MM.1S (cell line): ENCODE results near the gene GJA4.

Experiments
- DNase-seq: peaks from one replicate; pipeline ENCODE4 v3.0.0-alpha.2; 2015
- H2AFZ ChIP-seq: fragments of 300-600 bp; sonication (generic); 2 replicates; pipeline ENCODE4 v1.6.0; 2016; ENCODE audit warnings: antibody characterized with exemption, low read length
- H3F3A ChIP-seq: fragments of 300-600 bp; sonication (generic); 2 replicates; pipeline ENCODE4 v1.6.1; 2016; ENCODE audit warnings: mild to moderate bottlenecking, antibody characterized with exemption, low read length, moderate library complexity, mixed read lengths; ENCODE audit not compliant: insufficient read depth
- H3K27ac ChIP-seq: fragments of 300-600 bp; sonication (generic); 2 replicates; pipeline ENCODE4 v1.5.1; 2016; ENCODE audit warnings: mild to moderate bottlenecking, low read length
- H3K27me3 ChIP-seq: fragments of 300-600 bp; sonication (generic); replicated peaks from 2 replicates; pipeline ENCODE4 v1.6.0; 2016; ENCODE audit warnings: low read length; ENCODE audit not compliant: insufficient read depth
- H3K36me3 ChIP-seq: fragments of 300-600 bp; sonication (generic); replicated peaks from 2 replicates; pipeline ENCODE4 v1.6.1; 2016; ENCODE audit warnings: mild to moderate bottlenecking, low read length, mixed read lengths; ENCODE audit not compliant: insufficient read depth
- H3K4me1 ChIP-seq: fragments of 300-600 bp; sonication (generic); 2 replicates; pipeline ENCODE4 v1.6.1; 2016; ENCODE audit warnings: low read length, mixed read lengths
- H3K4me2 ChIP-seq: fragments of 300-600 bp; sonication (generic); 2 replicates; pipeline ENCODE4 v1.6.0; 2016; ENCODE audit warnings: low read depth, low read length
- H3K4me3 ChIP-seq: fragments of 300-600 bp; sonication (generic); 2 replicates; pipeline ENCODE4 v1.5.1; 2016; ENCODE audit warnings: low read length, mixed read lengths
- H3K79me2 ChIP-seq: fragments of 300-600 bp; sonication (generic); 2 replicates; pipeline ENCODE4 v1.6.1; 2016; ENCODE audit warnings: mixed run types, low read length, mixed read lengths
- H3K9ac ChIP-seq: fragments of 300-600 bp; sonication (generic); 2 replicates; pipeline ENCODE4 v1.6.1; 2016; ENCODE audit warnings: low read length, mixed read lengths
- H3K9me2 ChIP-seq: fragments of 300-600 bp; sonication (generic); replicated peaks from 2 replicates; pipeline ENCODE4 v1.6.1; 2016; ENCODE audit warnings: mild to moderate bottlenecking, low read length, mixed read lengths; ENCODE audit not compliant: insufficient read depth
- H3K9me3 ChIP-seq: fragments of 300-600 bp; sonication (generic); replicated peaks from 2 replicates; pipeline ENCODE4 v1.6.1; 2016; ENCODE audit warnings: mild to moderate bottlenecking, low read length, mixed read lengths; ENCODE audit not compliant: insufficient read depth
- H4K20me1 ChIP-seq: fragments of 300-600 bp; sonication (generic); 2 replicates; pipeline ENCODE4 v1.6.1; 2016; ENCODE audit warnings: mild to moderate bottlenecking, low read length, moderate library complexity, mixed read lengths; ENCODE audit not compliant: insufficient read depth
- EZH2 ChIP-seq: fragments of 300-600 bp; sonication (generic); optimal IDR thresholded peaks from 2 replicates; pipeline ENCODE3; 2017; ENCODE audit warnings: low read depth, mild to moderate bottlenecking, antibody characterized with exemption, low read length, mixed read lengths
- EZH2phosphoT487 ChIP-seq: fragments of 300-600 bp; sonication (generic); IDR thresholded peaks from 2 replicates; pipeline ENCODE4 v1.6.1; 2018; ENCODE audit warnings: antibody characterized with exemption, low read length
- TF ChIP-seq, protein P1 (sequence below): fragments of 300-600 bp; sonication (generic); IDR thresholded peaks from 2 replicates; pipeline ENCODE4 v1.5.1; 2016; ENCODE audit warnings: antibody characterized with exemption, low read length, mixed read lengths

The GJA4 gene

DNA sequence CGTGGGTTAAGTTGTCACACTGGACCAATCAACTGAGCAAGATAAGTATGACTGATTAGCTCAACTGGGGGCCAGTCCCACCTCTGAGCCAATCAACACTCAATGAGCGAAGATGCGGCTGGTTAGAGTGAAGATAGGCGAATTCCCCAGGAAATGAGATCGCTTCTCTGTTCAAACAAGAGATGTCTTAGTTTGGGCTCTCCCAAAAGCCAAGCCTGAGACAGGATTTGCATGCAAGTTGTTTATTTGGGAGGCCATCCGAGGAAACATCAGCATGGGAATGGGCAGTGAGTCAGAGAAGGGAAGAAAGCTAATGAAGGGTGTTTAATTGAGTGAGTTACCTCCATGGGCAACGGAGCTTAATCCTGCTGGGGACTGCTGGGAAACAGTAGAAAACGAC lies 42.8 kb upstream of the GJA4 start:
- Histone ChIP-seq H3K9me3 (no peaks in the 10 kb centered on the region), H3K4me1 (no peaks in the 10 kb centered on the region), H3K36me3 (no peaks in the 10 kb centered on the region), H2AFZ (no peak overlapping the region), H3K79me2 (no peaks in the 10 kb centered on the region), H3K9me2 (no peaks in the 10 kb centered on the region), H3K27me3 (peaks cover 33% of the 10 kb centered on the region), H3F3A (no peaks in the 10 kb centered on the region), H3K27ac (no peak overlapping the region), H3K4me2 (no peak overlapping the region), H3K4me3 (no peak overlapping the region), H4K20me1 (no peaks in the 10 kb centered on the region), H3K9ac (no peak overlapping the region)
- TF ChIP-seq EZH2 (no peak), EZH2phosphoT487 (no peak)
- TF ChIP-seq, protein P1, sequence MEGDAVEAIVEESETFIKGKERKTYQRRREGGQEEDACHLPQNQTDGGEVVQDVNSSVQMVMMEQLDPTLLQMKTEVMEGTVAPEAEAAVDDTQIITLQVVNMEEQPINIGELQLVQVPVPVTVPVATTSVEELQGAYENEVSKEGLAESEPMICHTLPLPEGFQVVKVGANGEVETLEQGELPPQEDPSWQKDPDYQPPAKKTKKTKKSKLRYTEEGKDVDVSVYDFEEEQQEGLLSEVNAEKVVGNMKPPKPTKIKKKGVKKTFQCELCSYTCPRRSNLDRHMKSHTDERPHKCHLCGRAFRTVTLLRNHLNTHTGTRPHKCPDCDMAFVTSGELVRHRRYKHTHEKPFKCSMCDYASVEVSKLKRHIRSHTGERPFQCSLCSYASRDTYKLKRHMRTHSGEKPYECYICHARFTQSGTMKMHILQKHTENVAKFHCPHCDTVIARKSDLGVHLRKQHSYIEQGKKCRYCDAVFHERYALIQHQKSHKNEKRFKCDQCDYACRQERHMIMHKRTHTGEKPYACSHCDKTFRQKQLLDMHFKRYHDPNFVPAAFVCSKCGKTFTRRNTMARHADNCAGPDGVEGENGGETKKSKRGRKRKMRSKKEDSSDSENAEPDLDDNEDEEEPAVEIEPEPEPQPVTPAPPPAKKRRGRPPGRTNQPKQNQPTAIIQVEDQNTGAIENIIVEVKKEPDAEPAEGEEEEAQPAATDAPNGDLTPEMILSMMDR, result no peak
- no peak for DNase-seq

DNA sequence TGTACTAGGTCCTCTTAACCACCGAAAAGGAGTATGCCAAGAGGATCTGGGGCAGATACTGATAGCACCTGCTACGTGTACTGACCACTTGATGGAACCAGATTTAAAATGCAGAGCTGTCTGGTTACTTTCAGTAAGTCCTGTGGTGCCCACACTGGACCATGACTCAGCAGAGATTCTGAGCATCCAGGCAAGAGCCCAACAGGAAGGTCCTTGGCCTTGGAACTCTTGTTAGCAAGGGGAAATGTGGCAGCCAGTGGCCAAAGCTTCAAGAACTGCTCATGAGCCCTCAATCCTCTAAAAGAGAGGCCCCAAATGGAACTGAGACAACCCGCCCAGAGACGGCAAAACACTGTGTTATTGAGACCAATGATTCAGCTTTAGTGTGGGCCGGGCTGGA lies 42.2 kb upstream of the GJA4 start:
- no peak overlapping the region for H3K27ac ChIP-seq
- no peak for TF ChIP-seq EZH2phosphoT487
- TF ChIP-seq EZH2, result no peak
- TF ChIP-seq, protein P1, result no peak
- no peak overlapping the region for H2AFZ ChIP-seq
- no peaks in the 10 kb centered on the region for H3F3A ChIP-seq
- no peaks in the 10 kb centered on the region for H4K20me1 ChIP-seq
- H3K36me3 ChIP-seq, result no peaks in the 10 kb centered on the region
- no peaks in the 10 kb centered on the region for H3K4me1 ChIP-seq
- H3K9me3 ChIP-seq, result no peaks in the 10 kb centered on the region
- no peak overlapping the region for H3K9ac ChIP-seq
- H3K27me3 ChIP-seq, result peaks cover 32% of the 10 kb centered on the region
- no peaks in the 10 kb centered on the region for H3K9me2 ChIP-seq
- no peaks in the 10 kb centered on the region for H3K79me2 ChIP-seq
- DNase-seq, result no peak
- no peak overlapping the region for H3K4me2 ChIP-seq
- no peak overlapping the region for H3K4me3 ChIP-seq

DNA sequence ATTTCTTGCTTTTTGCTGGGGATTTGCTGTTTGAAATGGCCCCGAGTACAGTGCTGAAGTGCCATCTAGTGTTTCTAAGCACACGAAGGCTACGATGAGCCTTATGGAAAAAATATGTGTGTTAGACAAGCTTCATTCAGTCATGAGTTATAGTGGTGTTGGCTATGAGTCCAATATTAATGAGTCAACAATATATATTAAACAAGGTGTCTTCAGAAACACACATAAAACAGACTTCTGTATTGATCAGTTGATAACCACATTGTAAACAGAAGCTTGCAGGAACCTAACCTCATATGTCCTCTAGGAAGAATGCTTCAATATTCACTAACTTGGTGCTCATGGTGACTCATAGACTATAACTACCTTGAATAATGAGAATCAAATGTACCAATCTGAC lies 39.6 kb upstream of the GJA4 start:
- Histone ChIP-seq H3K27me3 (peaks cover 36% of the 10 kb centered on the region), H3K79me2 (no peaks in the 10 kb centered on the region), H2AFZ (no peak overlapping the region), H3K4me2 (no peak overlapping the region), H3K9me2 (no peaks in the 10 kb centered on the region), H3K27ac (no peak overlapping the region), H3K36me3 (no peaks in the 10 kb centered on the region), H3K9me3 (no peaks in the 10 kb centered on the region), H3F3A (no peaks in the 10 kb centered on the region), H4K20me1 (no peaks in the 10 kb centered on the region), H3K4me3 (no peak overlapping the region), H3K4me1 (no peaks in the 10 kb centered on the region), H3K9ac (no peak overlapping the region)
- no peak for DNase-seq
- no peak for TF ChIP-seq EZH2phosphoT487
- TF ChIP-seq, protein P1, result no peak
